Keratinocyte (primary cell): ENCODE data around the gene HNF4A.

Source experiments
- CTCF ChIP-seq, 3 experiments: IDR thresholded peaks in 1 of 3; conservative IDR thresholded peaks in 1 of 3; optimal IDR thresholded peaks in 1 of 3; 2 replicates in 2 of 3; 3 replicates in 1 of 3; pipeline versions ENCODE3 to v1.5.1; 2011; ENCODE audit warnings: low read length in 3 of 3, mild to moderate bottlenecking in 3 of 3, moderate library complexity in 2 of 3, control low read depth in 1 of 3, inconsistent platforms in 1 of 3; ENCODE audit not compliant: insufficient read depth in 2 of 3; ENCODE audit errors: extremely low read depth in 1 of 3
- EZH2 ChIP-seq: IDR thresholded peaks from one replicate; pipeline ENCODE4 v1.6.1; 2012; ENCODE audit warnings: inconsistent platforms, mild to moderate bottlenecking, low read length, moderate library complexity

- TF ChIP-seq CTCF (optimal IDR thresholded peaks at IDR 0.05 in 1 of 3, IDR thresholded peaks at IDR 0.05 in 1 of 3, conservative IDR thresholded peaks at IDR 0.05 in 1 of 3; ENCODE audit: extremely low read depth in 1 of 3, insufficient read depth in 2 of 3, low read length in 3 of 3): no peak
- TF ChIP-seq EZH2: no peak
Measured at GRCh38 chr20:44403194-44404112, 48.0 kb downstream of the HNF4A start.
